Measurements from ENCODE around the gene ZBTB45. TPM values are rescaled to one million over a fixed set of nuclear protein-coding genes. Genes with fewer than 3 reads are reported as not detected.
A peak's percentile ranks its signal among the peaks of the same experiment; 100 is the strongest.

The ZBTB45 gene
- total and polyA plus RNA-seq, 9 of the 15 experiments (the other 6 are each of a cell fraction or from before 2014, with no cell fraction given): 0.08 to 16.1 (median 1.8) TPM

DNA sequence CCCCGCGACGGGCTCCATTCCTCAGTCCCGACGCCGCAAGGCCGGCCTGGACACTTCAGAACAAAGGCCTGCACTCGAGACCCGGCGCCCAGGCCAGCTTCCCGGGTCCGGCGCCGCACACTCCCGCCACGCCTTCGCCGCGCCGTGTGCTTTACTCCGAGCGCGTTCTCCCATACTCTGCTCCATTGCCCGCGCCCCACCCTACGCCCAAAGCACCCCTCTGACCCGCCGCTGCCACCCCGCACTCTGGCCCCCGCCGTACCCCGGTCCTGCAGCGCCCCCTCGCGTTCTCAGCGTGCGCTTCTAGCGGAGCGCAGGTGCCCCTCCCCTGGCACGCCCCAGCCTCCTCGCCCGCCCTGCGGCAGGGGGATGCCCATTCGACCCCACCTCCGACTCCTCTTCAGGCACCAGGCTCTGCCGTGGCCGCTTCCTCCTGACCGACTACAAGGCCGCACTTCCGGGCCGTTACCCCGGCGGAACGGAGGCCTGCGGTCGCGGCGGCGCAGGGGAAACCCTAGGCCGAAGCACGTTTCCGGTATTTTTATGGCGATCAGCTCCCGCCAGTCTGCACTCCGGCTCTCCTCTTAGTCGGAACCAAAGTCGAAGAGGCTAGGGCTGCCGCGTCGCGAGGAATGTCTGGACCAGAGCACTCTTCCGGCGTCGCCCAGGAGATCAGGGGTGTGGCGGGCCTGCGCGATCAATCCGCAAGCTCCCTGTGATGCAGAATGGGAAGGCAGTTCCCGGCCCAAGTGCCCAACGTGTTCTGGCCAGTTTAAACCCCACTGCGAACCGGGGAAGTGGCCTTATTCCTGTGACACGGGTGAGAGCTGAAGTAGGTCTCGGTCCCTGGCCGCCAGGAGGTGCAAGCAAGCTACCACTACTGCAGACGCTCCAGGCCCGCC, at the start of gene ZBTB45 (continued):
- TF ChIP-seq, protein P1, sequence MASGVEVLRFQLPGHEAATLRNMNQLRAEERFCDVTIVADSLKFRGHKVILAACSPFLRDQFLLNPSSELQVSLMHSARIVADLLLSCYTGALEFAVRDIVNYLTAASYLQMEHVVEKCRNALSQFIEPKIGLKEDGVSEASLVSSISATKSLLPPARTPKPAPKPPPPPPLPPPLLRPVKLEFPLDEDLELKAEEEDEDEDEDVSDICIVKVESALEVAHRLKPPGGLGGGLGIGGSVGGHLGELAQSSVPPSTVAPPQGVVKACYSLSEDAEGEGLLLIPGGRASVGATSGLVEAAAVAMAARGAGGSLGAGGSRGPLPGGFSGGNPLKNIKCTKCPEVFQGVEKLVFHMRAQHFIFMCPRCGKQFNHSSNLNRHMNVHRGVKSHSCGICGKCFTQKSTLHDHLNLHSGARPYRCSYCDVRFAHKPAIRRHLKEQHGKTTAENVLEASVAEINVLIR (CRISPR knock-in tag; IDR thresholded peaks at IDR 0.05): peak; percentile 68
- no peak for TF ChIP-seq PYGO2 (tag; IDR thresholded peaks at IDR 0.05)
- peak; percentile 86 for TF ChIP-seq LCOR (CRISPR knock-in tag; IDR thresholded peaks at IDR 0.05)
- TF ChIP-seq PHF8 (IDR thresholded peaks at IDR 0.05; ENCODE audit: borderline replicate concordance, low read length): peak; percentile 98
- TF ChIP-seq NFXL1 (CRISPR knock-in tag; IDR thresholded peaks at IDR 0.05): no peak
- TF ChIP-seq ZNF780A (CRISPR knock-in tag; IDR thresholded peaks at IDR 0.05): 0 out of 2 replicates have a peak, but pooled peaks have one; percentile 65
- TF ChIP-seq, protein P2, sequence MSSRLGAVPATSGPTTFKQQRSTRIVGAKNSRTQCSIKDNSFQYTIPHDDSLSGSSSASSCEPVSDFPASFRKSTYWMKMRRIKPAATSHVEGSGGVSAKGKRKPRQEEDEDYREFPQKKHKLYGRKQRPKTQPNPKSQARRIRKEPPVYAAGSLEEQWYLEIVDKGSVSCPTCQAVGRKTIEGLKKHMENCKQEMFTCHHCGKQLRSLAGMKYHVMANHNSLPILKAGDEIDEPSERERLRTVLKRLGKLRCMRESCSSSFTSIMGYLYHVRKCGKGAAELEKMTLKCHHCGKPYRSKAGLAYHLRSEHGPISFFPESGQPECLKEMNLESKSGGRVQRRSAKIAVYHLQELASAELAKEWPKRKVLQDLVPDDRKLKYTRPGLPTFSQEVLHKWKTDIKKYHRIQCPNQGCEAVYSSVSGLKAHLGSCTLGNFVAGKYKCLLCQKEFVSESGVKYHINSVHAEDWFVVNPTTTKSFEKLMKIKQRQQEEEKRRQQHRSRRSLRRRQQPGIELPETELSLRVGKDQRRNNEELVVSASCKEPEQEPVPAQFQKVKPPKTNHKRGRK (tag; IDR thresholded peaks at IDR 0.05): no peak
- no peak for TF ChIP-seq DACH1 (IDR thresholded peaks at IDR 0.05; ENCODE audit: partially characterized antibody)
- peak; percentile 85; the same call in 1 of the 2 replicates for TF ChIP-seq KAT7 (CRISPR knock-in tag; IDR thresholded peaks at IDR 0.05; ENCODE audit: borderline replicate concordance)
- TF ChIP-seq FOXP1 (CRISPR knock-in tag; IDR thresholded peaks at IDR 0.05): peak; percentile 87; the same call in 1 of the 2 replicates
- TF ChIP-seq NCOR1 (IDR thresholded peaks at IDR 0.05): peak; percentile 73
- TF ChIP-seq NR2C1 (IDR thresholded peaks at IDR 0.05): peak; percentile 89
- peak; percentile 91 for TF ChIP-seq NR2C1 (tag; IDR thresholded peaks at IDR 0.05)
- no peak for TF ChIP-seq FUS (optimal IDR thresholded peaks at IDR 0.05; ENCODE audit: low read depth, low read length)
- no peak; the same call in 1 of the 2 replicates for TF ChIP-seq NCOA6 (IDR thresholded peaks at IDR 0.05)
- TF ChIP-seq, protein P3, sequence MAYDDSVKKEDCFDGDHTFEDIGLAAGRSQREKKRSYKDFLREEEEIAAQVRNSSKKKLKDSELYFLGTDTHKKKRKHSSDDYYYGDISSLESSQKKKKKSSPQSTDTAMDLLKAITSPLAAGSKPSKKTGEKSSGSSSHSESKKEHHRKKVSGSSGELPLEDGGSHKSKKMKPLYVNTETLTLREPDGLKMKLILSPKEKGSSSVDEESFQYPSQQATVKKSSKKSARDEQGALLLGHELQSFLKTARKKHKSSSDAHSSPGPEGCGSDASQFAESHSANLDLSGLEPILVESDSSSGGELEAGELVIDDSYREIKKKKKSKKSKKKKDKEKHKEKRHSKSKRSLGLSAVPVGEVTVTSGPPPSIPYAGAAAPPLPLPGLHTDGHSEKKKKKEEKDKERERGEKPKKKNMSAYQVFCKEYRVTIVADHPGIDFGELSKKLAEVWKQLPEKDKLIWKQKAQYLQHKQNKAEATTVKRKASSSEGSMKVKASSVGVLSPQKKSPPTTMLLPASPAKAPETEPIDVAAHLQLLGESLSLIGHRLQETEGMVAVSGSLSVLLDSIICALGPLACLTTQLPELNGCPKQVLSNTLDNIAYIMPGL (CRISPR knock-in tag; IDR thresholded peaks at IDR 0.05): no peak; the same call in 1 of the 2 replicates
- no peak for TF ChIP-seq ZNF140 (CRISPR knock-in tag; IDR thresholded peaks at IDR 0.05)
- TF ChIP-seq, protein P4, sequence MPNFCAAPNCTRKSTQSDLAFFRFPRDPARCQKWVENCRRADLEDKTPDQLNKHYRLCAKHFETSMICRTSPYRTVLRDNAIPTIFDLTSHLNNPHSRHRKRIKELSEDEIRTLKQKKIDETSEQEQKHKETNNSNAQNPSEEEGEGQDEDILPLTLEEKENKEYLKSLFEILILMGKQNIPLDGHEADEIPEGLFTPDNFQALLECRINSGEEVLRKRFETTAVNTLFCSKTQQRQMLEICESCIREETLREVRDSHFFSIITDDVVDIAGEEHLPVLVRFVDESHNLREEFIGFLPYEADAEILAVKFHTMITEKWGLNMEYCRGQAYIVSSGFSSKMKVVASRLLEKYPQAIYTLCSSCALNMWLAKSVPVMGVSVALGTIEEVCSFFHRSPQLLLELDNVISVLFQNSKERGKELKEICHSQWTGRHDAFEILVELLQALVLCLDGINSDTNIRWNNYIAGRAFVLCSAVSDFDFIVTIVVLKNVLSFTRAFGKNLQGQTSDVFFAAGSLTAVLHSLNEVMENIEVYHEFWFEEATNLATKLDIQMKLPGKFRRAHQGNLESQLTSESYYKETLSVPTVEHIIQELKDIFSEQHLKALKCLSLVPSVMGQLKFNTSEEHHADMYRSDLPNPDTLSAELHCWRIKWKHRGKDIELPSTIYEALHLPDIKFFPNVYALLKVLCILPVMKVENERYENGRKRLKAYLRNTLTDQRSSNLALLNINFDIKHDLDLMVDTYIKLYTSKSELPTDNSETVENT (CRISPR knock-in tag; IDR thresholded peaks at IDR 0.05): 0 out of 2 replicates have a peak, but pooled peaks have one; percentile 23
- peak; percentile 42; the same call in 1 of the 2 replicates for TF ChIP-seq STAT5A (IDR thresholded peaks at IDR 0.05; ENCODE audit: borderline replicate concordance, low read length)
- TF ChIP-seq KLF10 (CRISPR knock-in tag; IDR thresholded peaks at IDR 0.05): no peak

Measured in K562 (cell line).